22Rv1 (cell line): ENCODE results near the gene OPN1LW.
"Not testable (repeated sequence)": the region's sequence is repeated elsewhere in the genome, so short reads cannot be mapped to it uniquely, and the experiment has no call there.

ENCODE experiments used
- CTCF ChIP-seq: fragments of 450-650 bp; IDR thresholded peaks from 2 replicates; pipeline ENCODE4 v1.5.1; 2017; ENCODE audit warnings: mild to moderate bottlenecking
- ZFX ChIP-seq: fragments of 450-650 bp; IDR thresholded peaks from 2 replicates; pipeline ENCODE4 v1.6.1; 2017; ENCODE audit warnings: antibody characterized with exemption, borderline replicate concordance

- TF ChIP-seq CTCF, ZFX: not testable (repeated sequence)
These were observed 50.3 kb downstream of the OPN1LW start for GRCh38 chrX:154194316-154194715.
